NCI-H1417 treated with DMSO at 0.1 percent for 48 hours (cell line): ENCODE results near the gene GRHL1.
"Not testable (repeated sequence)": the region's sequence is repeated elsewhere in the genome, so short reads cannot be mapped to it uniquely, and the experiment has no call there.

Experiments
- DNase-seq: peaks from one replicate; lab custom pipeline; 2025; lab: John Stamatoyannopoulos, UW

The GRHL1 gene

GRCh38 chr2:10009811-10010781, 58.6 kb downstream of the GRHL1 start:
- DNase-seq: no peak

- not testable (repeated sequence) for DNase-seq
Observed at GRCh38 chr2:10010861-10011605, 59.5 kb downstream of the GRHL1 start.

- not testable (repeated sequence) for DNase-seq
Observed at GRCh38 chr2:10011606-10012325, 60.3 kb downstream of the GRHL1 start.

GRCh38 chr2:10012366-10012962, 61.0 kb downstream of the GRHL1 start:
- DNase-seq: not testable (repeated sequence)

- no peak for DNase-seq
Observed at GRCh38 chr2:10012963-10013461, 61.5 kb downstream of the GRHL1 start.

- DNase-seq: not testable (repeated sequence)
Observed at GRCh38 chr2:10013651-10014417, 62.3 kb downstream of the GRHL1 start.

- no peak for DNase-seq
Observed at GRCh38 chr2:10014418-10015190, 63.1 kb downstream of the GRHL1 start.

- DNase-seq: not testable (repeated sequence)
Observed at GRCh38 chr2:10015376-10015989, 64.0 kb downstream of the GRHL1 start.

GRCh38 chr2:10016001-10016801, 64.7 kb downstream of the GRHL1 start:
- no peak for DNase-seq

GRCh38 chr2:10016802-10017258, 65.3 kb downstream of the GRHL1 start:
- DNase-seq: no peak

- DNase-seq: no peak
Observed at GRCh38 chr2:10017313-10017941, 65.9 kb downstream of the GRHL1 start.

GRCh38 chr2:10019174-10019573, 67.7 kb downstream of the GRHL1 start:
- DNase-seq: no peak

GRCh38 chr2:10019602-10020400, 68.3 kb downstream of the GRHL1 start:
- no peak for DNase-seq

GRCh38 chr2:10022041-10022421, 70.5 kb downstream of the GRHL1 start:
- DNase-seq: no peak

- no peak for DNase-seq
Observed at GRCh38 chr2:10022445-10022844, 71.0 kb downstream of the GRHL1 start.

GRCh38 chr2:10022966-10023662, 71.6 kb downstream of the GRHL1 start:
- DNase-seq: no peak
